Breast epithelium (tissue), 4 donors: ENCODE measurements around the gene MDK. TPM values are rescaled to one million over a fixed set of nuclear protein-coding genes. Genes with fewer than 3 reads are reported as not detected.
"Not testable (repeated sequence)": the region's sequence is repeated elsewhere in the genome, so short reads cannot be mapped to it uniquely, and the experiment has no call there.

ENCODE experiments used
- DNase-seq, 2 donors: peaks; one replicate each; pipeline ENCODE4 v3.0.0-alpha.2; 2019; ENCODE audit warnings: low spot score in 2 of 2
- H3K27ac ChIP-seq, 2 donors: fragments of 200-600 bp; sonication (generic) in 1 of 2; one replicate each; pipeline ENCODE4 v1.5.1; 2016 to 2019; ENCODE audit warnings: mild to moderate bottlenecking in 1 of 2
- H3K27me3 ChIP-seq, 2 donors: fragments of 200-600 bp; sonication (generic) in 1 of 2; one replicate each; pipeline versions ENCODE4 v1.5.1 to v1.6.0; 2017 to 2019; ENCODE audit warnings: control low read depth in 1 of 2, mild to moderate bottlenecking in 1 of 2
- H3K36me3 ChIP-seq: fragments of 200-600 bp; one replicate; pipeline ENCODE4 v1.5.1; 2019
- H3K4me1 ChIP-seq, 2 donors: fragments of 200-600 bp; sonication (generic); one replicate each; pipeline ENCODE4 v1.5.1; 2016 to 2019; ENCODE audit warnings: control low read depth in 1 of 2
- H3K4me3 ChIP-seq, 3 donors: fragments of 200-600 bp; sonication (generic); 1 replicate in 2 of 3; 2 replicates in 1 of 3; pipeline ENCODE4 v1.5.1; 2016 to 2019; ENCODE audit warnings: mild to moderate bottlenecking in 3 of 3, moderate library complexity in 2 of 3
- H3K9me3 ChIP-seq, 2 donors: fragments of 200-600 bp; sonication (generic) in 1 of 2; one replicate each; pipeline ENCODE4 v1.5.1; 2016 to 2019; ENCODE audit warnings: control low read depth in 1 of 2
- CTCF ChIP-seq, 3 donors: fragments of 450-650 bp; IDR thresholded peaks; one replicate each; pipeline ENCODE4 v1.5.1; 2016 to 2017; ENCODE audit warnings: antibody characterized with exemption in 3 of 3, mild to moderate bottlenecking in 3 of 3, moderate library complexity in 3 of 3
- POLR2A ChIP-seq: fragments of 450-650 bp; IDR thresholded peaks from one replicate; pipeline ENCODE4 v1.6.1; 2016; ENCODE audit warnings: antibody characterized with exemption, mild to moderate bottlenecking, moderate library complexity
- POLR2AphosphoS5 ChIP-seq, 3 donors: sonication (generic); formaldehyde crosslinking; IDR thresholded peaks; one replicate each; pipeline ENCODE4 v1.6.1; 2017; ENCODE audit warnings: antibody characterized with exemption in 3 of 3
- intact Hi-C: fragments of 100-400 bp; cut with DNase I; formaldehyde crosslinking; loops from one replicate; pipeline ENCODE4 v1.15.1; 2023; ENCODE audit warnings: low total_unique reads
- total RNA-seq, 3 donors: library from RNA; depleted of rRNA; stranded (reverse); fragments of >200 nt; gene quantifications; one replicate each; pipeline ENCODE4 v1.1.0, GENCODE V29; 2016

MDK gene
- total RNA-seq, 3 donors from 2014 or later, result 20.5 to 115 (median 54.7) TPM

DNA sequence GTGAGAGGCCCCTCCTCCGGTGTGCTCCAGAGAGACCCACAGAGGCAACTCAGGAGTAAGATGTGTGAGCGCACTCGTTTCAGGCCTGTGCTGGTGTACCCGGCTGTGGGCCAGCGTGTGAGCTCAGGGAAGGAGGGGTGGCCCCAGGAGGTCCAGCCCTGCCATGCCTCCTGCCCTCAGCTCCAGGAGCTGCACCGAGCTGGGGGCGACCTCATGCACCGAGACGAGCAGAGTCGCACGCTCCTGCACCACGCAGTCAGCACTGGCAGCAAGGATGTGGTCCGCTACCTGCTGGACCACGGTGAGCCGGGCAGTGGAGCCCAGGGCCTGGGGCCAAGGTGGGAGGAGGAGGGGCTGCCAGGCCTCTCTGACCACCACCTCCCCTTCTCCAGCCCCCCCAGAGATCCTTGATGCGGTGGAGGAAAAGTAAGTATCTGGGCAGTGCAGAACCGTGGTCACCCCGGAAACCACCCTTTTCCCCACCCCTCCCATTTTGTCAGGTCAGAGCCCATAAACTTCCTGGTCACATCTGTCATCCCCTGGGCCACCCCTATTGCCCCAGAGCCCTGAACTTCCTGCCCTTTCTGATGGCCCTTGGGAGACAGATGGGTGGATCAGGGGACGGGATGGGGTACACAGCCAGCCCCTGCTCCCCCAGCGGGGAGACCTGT, 2.5 kb upstream of the MDK start:
- intact Hi-C loops, result no loop called here
- Histone ChIP-seq H3K27me3 (no peaks in the 10 kb centered on the region), H3K9me3 (no peaks in the 10 kb centered on the region), H3K36me3 (peaks cover 5% of the 10 kb centered on the region), H3K27ac (peak overlapping the region; percentile 95 to 96), H3K4me1 (peaks cover 0 to 5% of the 10 kb centered on the region in 2 donors), H3K4me3 (no peak overlapping the region)
- TF ChIP-seq POLR2A (no peak), CTCF (IDR thresholded peaks at IDR 0.05) (no peak), POLR2AphosphoS5 (IDR thresholded peaks at IDR 0.05) (no peak)
- DNase-seq, result no peak

DNA sequence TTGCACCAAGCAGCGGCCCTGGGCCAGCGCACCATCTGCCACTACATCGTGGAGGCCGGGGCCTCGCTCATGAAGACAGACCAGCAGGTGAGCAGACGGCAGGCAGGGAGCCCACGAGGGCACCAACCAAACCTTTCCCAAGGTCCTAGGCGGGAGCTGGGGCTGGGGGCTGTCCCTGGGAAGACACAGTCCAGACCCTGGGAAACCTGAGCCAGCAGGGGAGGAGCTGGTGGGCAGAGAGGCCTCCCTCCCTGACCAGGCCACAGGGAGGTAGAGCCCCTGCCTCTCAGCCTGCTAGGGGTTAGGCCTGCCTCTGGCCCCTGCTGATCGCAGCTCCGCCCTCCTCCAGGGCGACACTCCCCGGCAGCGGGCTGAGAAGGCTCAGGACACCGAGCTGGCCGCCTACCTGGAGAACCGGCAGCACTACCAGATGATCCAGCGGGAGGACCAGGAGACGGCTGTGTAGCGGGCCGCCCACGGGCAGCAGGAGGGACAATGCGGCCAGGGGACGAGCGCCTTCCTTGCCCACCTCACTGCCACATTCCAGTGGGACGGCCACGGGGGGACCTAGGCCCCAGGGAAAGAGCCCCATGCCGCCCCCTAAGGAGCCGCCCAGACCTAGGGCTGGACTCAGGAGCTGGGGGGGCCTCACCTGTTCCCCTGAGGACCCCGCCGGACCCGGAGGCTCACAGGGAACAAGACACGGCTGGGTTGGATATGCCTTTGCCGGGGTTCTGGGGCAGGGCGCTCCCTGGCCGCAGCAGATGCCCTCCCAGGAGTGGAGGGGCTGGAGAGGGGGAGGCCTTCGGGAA, 1.8 kb upstream of the MDK start:
- H3K4me3 ChIP-seq, result peak overlapping the region; percentile 63 to 81 (median 75)
- peak overlapping the region; percentile 95 to 96 for H3K27ac ChIP-seq
- H3K27me3 ChIP-seq, H3K9me3 ChIP-seq, H3K4me1 ChIP-seq, H3K36me3 ChIP-seq: not testable (repeated sequence)
- peak in 1 of 2 donors; percentile 47 for DNase-seq
- intact Hi-C loops, result loop anchor here (10.0 kb wide), 1 partner anchor 155 kb away; no protein-coding TSS in a partner anchor

DNA sequence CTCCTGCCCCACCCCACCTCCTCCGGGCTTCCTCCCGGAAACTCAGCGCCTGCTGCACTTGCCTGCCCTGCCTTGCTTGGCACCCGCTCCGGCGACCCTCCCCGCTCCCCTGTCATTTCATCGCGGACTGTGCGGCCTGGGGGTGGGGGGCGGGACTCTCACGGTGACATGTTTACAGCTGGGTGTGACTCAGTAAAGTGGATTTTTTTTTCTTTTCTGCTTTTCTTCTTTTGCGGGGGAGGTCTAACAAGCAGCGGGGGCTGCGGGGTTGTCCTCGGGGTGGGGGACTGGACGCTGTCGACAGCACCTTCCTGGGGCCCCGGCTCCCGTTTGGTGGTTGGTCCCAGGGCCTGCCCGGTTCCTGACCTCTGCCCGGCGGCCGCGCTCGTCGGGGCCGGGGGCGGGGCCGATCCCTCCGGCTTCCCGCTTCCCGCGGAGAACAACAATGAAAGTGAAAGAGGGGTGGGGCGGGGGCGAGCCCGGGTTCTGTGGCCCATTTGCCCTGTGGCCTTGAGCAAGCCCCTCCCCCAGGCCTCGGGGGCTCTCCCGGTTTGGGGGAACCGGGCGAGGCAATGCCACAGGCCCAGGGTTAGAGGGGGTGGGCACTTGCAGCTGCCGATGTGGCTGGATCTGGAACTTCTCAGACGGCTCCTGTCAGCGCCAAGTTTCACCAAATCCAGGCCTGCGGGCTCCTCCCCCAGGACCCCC, 975 bp upstream of the MDK start:
- no peaks in the 10 kb centered on the region for H3K36me3 ChIP-seq
- H3K4me1 ChIP-seq, result peaks cover 0 to 5% of the 10 kb centered on the region in 2 donors
- H3K27ac ChIP-seq, result peak overlapping the region; percentile 95 to 96
- peak overlapping the region; percentile 63 to 81 (median 75) for H3K4me3 ChIP-seq
- no peaks in the 10 kb centered on the region for H3K9me3 ChIP-seq
- no peaks in the 10 kb centered on the region for H3K27me3 ChIP-seq
- DNase-seq, result peak in 1 of 2 donors; percentile 56
- intact Hi-C loops, result loop anchor here (10.0 kb wide), 1 partner anchor 154 kb away; no protein-coding TSS in a partner anchor
- TF ChIP-seq CTCF (IDR thresholded peaks at IDR 0.05), result peak in 1 of 3 donors; percentile 11
- TF ChIP-seq POLR2AphosphoS5 (IDR thresholded peaks at IDR 0.05), result peak in 1 of 3 donors; percentile 40
- TF ChIP-seq POLR2A, result no peak

GRCh38 chr11:46381819-46382645, 563 bp downstream of the MDK start:
- H3K9me3 ChIP-seq, result no peaks in the 10 kb centered on the region
- TF ChIP-seq CTCF (IDR thresholded peaks at IDR 0.05) (no peak), POLR2A (no peak), POLR2AphosphoS5 (IDR thresholded peaks at IDR 0.05) (no peak)
- peak overlapping the region; percentile 63 to 81 (median 75) for H3K4me3 ChIP-seq
- no peak for DNase-seq
- H3K4me1 ChIP-seq, result peaks cover 0 to 5% of the 10 kb centered on the region in 2 donors
- intact Hi-C loops, result loop anchor here (2.0 to 10.0 kb wide), 2 partner anchors 75 to 153 kb away; no protein-coding TSS in a partner anchor
- H3K27ac ChIP-seq, result peak overlapping the region; percentile 95 to 96
- no peaks in the 10 kb centered on the region for H3K27me3 ChIP-seq
- no peaks in the 10 kb centered on the region for H3K36me3 ChIP-seq
